Medulla oblongata (tissue), 1 donor: ENCODE measurements around the gene ERCC4.
A peak's percentile ranks its signal among the peaks of the same experiment; 100 is the strongest.

Experiments used
- DNase-seq: peaks from one replicate; pipeline ENCODE4 v3.0.0-alpha.2; 2015; ENCODE audit errors: extremely low spot score

The ERCC4 gene

GRCh38 chr16:13948086-13948485, 28.1 kb downstream of the ERCC4 start:
- DNase-seq = no peak

- no peak for DNase-seq
Observed at GRCh38 chr16:13950821-13951547, 31.0 kb downstream of the ERCC4 start.

GRCh38 chr16:13951611-13952010, 31.7 kb downstream of the ERCC4 start:
- no peak for DNase-seq

- no peak for DNase-seq
Observed at GRCh38 chr16:13953501-13953900, 33.5 kb downstream of the ERCC4 start.

GRCh38 chr16:13956635-13957196, 36.8 kb downstream of the ERCC4 start:
- DNase-seq = no peak

- DNase-seq = peak; percentile 75
Observed at GRCh38 chr16:13957197-13958078, 37.5 kb downstream of the ERCC4 start.

GRCh38 chr16:13958474-13958873, 38.5 kb downstream of the ERCC4 start:
- DNase-seq = no peak

GRCh38 chr16:13959626-13960025, 39.7 kb downstream of the ERCC4 start:
- DNase-seq = no peak

- no peak for DNase-seq
Observed at GRCh38 chr16:13961099-13961811, 41.3 kb downstream of the ERCC4 start.

GRCh38 chr16:13962232-13962631, 42.3 kb downstream of the ERCC4 start:
- DNase-seq = no peak

GRCh38 chr16:13968835-13969234, 48.9 kb downstream of the ERCC4 start:
- no peak for DNase-seq

GRCh38 chr16:13969711-13970110, 49.8 kb downstream of the ERCC4 start:
- DNase-seq = no peak

GRCh38 chr16:13970708-13971422, 50.9 kb downstream of the ERCC4 start:
- no peak for DNase-seq

- no peak for DNase-seq
Observed at GRCh38 chr16:13973321-13974023, 53.5 kb downstream of the ERCC4 start.

- no peak for DNase-seq
Observed at GRCh38 chr16:13977177-13977576, 57.2 kb downstream of the ERCC4 start.

- no peak for DNase-seq
Observed at GRCh38 chr16:13982451-13982850, 62.5 kb downstream of the ERCC4 start.

- DNase-seq = no peak
Observed at GRCh38 chr16:13983625-13984024, 63.7 kb downstream of the ERCC4 start.

- DNase-seq = no peak
Observed at GRCh38 chr16:13984794-13985193, 64.8 kb downstream of the ERCC4 start.

GRCh38 chr16:13988038-13988437, 68.1 kb downstream of the ERCC4 start:
- DNase-seq = no peak

- no peak for DNase-seq
Observed at GRCh38 chr16:13992322-13992721, 72.4 kb downstream of the ERCC4 start.

GRCh38 chr16:13992976-13993375, 73.0 kb downstream of the ERCC4 start:
- DNase-seq = no peak
